Measurements from ENCODE around the gene BEST4. TPM values are rescaled to one million over a fixed set of nuclear protein-coding genes. Genes with fewer than 3 reads are reported as not detected.

Gene BEST4
- total and polyA plus RNA-seq, 4 donors: 0.40 to 4.0 (median 2.0) TPM

DNA sequence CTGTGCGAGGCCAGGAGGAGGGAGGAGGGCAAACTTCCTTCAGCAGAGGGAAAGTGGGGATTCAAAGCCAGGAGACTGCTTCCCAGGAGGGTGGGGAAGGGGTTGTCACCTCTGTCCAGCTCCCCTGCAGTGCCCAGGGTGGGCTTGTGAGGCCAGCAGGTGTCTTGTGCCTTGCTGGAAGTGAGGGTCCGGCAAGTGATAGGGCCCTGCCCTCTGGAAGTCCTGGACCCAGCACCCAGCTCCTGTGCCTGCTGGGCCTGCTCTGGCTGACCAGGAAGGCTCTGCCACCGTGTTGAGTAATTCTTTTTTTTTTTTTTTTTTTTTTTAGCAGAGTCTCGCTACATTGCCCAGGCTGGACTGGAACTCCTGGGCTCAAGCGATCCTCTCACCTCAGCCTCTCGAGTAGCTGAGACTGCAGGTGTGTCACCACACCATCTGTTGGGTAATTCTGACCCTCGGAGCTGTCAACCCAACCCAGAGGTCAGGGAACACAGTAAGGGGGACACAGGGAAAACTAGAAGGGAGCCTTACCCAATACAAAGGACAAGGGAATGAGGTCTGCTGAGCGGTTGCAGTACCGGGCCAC lies 1.0 kb downstream of the BEST4 start:
- WGBS (ENCODE audit: insufficient coverage): 75% methylated on average over 7 of the region's 9 CpGs
- Histone ChIP-seq H3K27ac (ENCODE audit: low read depth, low read length) (no peak overlapping the region), H3K9me3 (ENCODE audit: control insufficient read depth, insufficient read depth, low read length) (no peaks in the 10 kb centered on the region), H3K27me3 (ENCODE audit: control insufficient read depth, insufficient read depth, low read length) (no peaks in the 10 kb centered on the region), H3K36me3 (ENCODE audit: control insufficient read depth, insufficient read depth, low read length) (no peaks in the 10 kb centered on the region), H3K4me1 (ENCODE audit: control insufficient read depth, insufficient read depth, low read length) (peaks cover 34% of the 10 kb centered on the region), H3K4me3 (ENCODE audit: low read depth, low read length) (no peak overlapping the region)
- no peak for DNase-seq (ENCODE audit: low read depth in 4 of 6, low spot score in 6 of 6)

DNA sequence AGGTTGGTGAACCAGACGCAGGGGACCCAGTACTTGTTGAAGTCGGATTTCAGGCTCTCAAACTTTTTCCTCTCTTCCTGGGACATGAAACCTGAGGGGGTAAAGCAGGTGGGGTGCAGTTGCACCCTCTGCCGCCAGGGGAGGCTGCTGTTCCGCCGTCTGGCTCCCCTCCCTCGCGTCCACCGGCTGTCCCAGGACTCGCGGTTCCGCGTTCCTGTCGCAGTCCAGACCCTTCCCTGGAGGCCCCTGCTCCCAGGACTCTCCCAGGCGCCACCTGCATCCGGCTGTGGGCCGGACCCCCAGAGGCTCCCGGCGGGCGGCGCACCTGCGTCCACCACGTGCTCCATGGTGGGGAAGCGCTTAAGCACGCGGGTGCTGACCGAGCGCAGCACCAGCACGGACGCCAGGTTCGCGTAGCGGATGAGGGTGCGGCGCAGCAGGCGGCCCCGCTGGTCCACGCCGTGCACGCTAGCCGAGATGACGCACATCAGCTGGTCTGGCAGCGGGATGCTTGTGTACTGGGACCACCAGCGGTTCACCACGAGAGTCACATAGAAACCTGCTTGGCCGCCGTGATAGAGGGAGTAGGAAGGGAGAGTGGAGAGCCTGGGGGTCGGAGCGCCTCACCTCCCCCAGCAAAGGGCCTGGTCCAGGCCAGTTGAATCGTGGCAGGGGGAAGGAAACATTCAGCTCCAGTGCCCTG lies 1.7 kb downstream of the BEST4 start:
- Histone ChIP-seq H3K4me3 (ENCODE audit: low read depth, low read length) (peak overlapping the region; percentile 46), H3K36me3 (ENCODE audit: control insufficient read depth, insufficient read depth, low read length) (peaks cover 4% of the 10 kb centered on the region), H3K27ac (ENCODE audit: low read depth, low read length) (no peak overlapping the region), H3K27me3 (ENCODE audit: control insufficient read depth, insufficient read depth, low read length) (no peaks in the 10 kb centered on the region), H3K9me3 (ENCODE audit: control insufficient read depth, insufficient read depth, low read length) (no peaks in the 10 kb centered on the region), H3K4me1 (ENCODE audit: control insufficient read depth, insufficient read depth, low read length) (peaks cover 34% of the 10 kb centered on the region)
- WGBS (ENCODE audit: insufficient coverage): 2% methylated on average over 49 of the region's 49 CpGs
- peak in 2 of 6 donors; percentile 55 to 67 for DNase-seq (ENCODE audit: low read depth in 4 of 6, low spot score in 6 of 6)

DNA sequence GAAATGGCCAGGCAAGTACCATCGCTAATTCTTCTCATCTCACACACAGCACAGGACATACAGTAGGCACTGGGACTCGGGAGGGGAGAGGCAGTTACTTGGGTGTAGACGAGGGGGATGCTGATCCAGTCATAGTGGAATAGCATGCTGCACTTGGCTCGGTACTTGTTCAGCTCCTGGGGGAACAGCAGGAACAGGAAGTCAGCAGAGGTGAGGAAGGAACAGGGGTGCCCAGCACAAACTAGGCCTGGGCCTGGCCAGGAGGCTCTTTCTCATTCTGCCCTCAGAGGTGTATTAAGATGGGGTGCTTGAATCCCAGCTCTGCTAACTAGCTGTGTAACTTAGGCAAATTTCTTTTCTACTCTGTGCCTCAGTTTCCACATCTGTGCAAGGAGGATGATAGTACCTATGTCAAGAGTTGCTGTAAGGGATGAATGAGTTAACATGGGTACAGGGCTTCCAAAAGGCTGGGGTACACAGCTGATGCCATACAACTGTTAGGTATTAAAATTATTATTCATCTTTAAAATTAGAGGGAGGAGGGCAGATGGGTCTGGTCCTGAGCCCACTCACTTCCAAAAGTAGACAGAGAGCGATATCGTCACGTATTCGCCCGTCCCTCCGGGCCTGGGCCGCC lies 2.4 kb downstream of the BEST4 start:
- Histone ChIP-seq H3K9me3 (ENCODE audit: control insufficient read depth, insufficient read depth, low read length) (no peaks in the 10 kb centered on the region), H3K4me1 (ENCODE audit: control insufficient read depth, insufficient read depth, low read length) (peaks cover 34% of the 10 kb centered on the region), H3K36me3 (ENCODE audit: control insufficient read depth, insufficient read depth, low read length) (peaks cover 11% of the 10 kb centered on the region), H3K27me3 (ENCODE audit: control insufficient read depth, insufficient read depth, low read length) (no peaks in the 10 kb centered on the region), H3K27ac (ENCODE audit: low read depth, low read length) (no peak overlapping the region), H3K4me3 (ENCODE audit: low read depth, low read length) (peak overlapping the region; percentile 46)
- no peak for DNase-seq (ENCODE audit: low read depth in 4 of 6, low spot score in 6 of 6)
- 47% methylated on average over 6 of the region's 11 CpGs for WGBS (ENCODE audit: insufficient coverage)

DNA sequence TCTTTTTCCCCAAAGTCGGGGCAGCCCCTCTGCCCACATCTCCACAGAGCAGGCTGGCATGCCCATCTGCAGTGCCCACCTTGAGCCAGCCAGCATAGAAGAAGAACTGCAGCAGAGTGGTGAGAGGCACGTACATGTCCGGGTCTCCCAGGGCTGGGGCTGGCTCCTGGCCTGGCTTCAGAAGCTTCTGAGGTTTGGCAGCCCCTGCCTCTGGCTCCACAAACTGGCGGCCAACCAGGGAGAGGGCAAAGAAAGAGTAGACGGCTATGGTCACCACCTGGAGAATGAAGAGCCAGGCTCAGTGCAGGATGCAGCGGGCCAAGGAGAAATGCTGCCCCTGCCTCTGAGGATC lies 3.0 kb downstream of the BEST4 start:
- 54% methylated on average over 5 of the region's 6 CpGs for WGBS (ENCODE audit: insufficient coverage)
- H3K4me3 ChIP-seq (ENCODE audit: low read depth, low read length): peak overlapping the region; percentile 44

DNA sequence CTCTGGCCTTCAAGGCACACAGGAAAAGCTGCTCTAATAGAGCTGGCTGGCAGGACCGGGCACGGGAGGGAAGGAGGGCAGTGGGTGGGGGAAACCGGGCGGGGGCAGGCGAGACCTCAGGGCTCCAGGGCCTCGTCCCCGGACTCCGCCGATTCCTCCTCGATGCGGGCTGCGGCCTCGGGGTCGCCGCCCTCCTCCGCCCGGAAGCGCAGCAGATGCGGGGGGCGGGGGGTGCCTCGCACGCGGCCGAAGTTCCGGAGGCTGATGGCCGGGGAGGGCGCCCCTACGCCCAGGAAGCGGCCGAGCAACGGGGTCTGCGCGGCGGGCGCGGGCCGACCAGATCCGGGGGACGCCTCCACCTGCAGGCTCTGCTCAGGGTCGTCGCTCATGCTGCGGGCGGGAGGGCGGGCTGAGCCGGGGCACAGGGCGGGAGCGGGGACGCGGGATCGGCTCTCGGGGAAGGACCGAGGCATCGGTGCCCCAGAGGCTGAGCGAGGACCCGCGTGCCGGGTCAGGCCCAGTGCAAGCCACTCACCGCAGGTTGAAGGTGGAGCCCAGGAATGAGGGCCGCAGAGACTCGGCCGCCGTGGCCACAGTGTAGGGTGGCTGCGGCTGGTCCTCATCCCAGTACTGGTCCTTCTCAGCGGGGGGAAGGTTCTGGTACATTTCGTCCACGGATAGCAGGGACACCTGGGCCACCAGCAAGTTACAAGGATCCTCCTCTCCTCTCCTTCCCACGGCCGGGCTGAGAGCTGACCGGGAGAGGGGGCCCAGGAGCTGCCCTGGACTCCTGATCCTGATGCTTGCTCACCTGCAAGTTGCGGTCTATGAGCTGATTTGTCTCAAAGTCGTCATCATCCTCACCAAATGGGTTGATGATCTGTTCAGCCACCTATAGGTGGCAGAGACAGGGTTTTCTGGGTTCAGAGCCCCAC lies 3.6 kb downstream of the BEST4 start:
- Histone ChIP-seq H3K9me3 (ENCODE audit: control insufficient read depth, insufficient read depth, low read length) (no peaks in the 10 kb centered on the region), H3K36me3 (ENCODE audit: control insufficient read depth, insufficient read depth, low read length) (peaks cover 21% of the 10 kb centered on the region), H3K4me1 (ENCODE audit: control insufficient read depth, insufficient read depth, low read length) (peaks cover 34% of the 10 kb centered on the region), H3K27ac (ENCODE audit: low read depth, low read length) (peak overlapping the region; percentile 57), H3K27me3 (ENCODE audit: control insufficient read depth, insufficient read depth, low read length) (no peaks in the 10 kb centered on the region), H3K4me3 (ENCODE audit: low read depth, low read length) (peak overlapping the region; percentile 44)
- 3% methylated on average over 67 of the region's 71 CpGs for WGBS (ENCODE audit: insufficient coverage)
- peak in 2 of 6 donors; percentile 61 to 63 for DNase-seq (ENCODE audit: low read depth in 4 of 6, low spot score in 6 of 6)

More for the DNA sequence above, 3.0 kb downstream of the BEST4 start:
- no peaks in the 10 kb centered on the region for H3K9me3 ChIP-seq (ENCODE audit: control insufficient read depth, insufficient read depth, low read length)
- no peaks in the 10 kb centered on the region for H3K27me3 ChIP-seq (ENCODE audit: control insufficient read depth, insufficient read depth, low read length)
- peaks cover 14% of the 10 kb centered on the region for H3K36me3 ChIP-seq (ENCODE audit: control insufficient read depth, insufficient read depth, low read length)
- DNase-seq (ENCODE audit: low read depth in 4 of 6, low spot score in 6 of 6): no peak
- no peak overlapping the region for H3K27ac ChIP-seq (ENCODE audit: low read depth, low read length)
- H3K4me1 ChIP-seq (ENCODE audit: control insufficient read depth, insufficient read depth, low read length): peaks cover 34% of the 10 kb centered on the region

DNA sequence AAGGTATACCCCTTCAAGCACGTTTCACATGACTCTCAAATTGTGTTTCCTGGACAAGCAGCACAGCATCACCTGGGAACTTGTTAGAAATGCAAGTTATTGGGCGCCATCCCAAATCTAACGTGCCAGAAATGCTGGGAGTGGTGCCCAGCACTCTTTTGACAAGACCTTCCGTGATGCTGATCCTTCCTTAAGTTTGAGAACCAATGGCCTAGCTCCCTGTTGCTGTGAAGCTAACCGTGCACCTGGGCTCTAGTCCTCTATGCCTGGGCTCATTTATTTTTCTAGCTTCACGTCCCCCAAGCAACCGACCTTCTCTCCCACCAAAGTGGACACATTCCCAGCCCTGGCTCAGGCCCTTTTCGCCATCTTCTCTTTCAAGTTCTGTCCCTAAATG lies 4.3 kb downstream of the BEST4 start:
- 41% methylated on average over 7 of the region's 8 CpGs for WGBS (ENCODE audit: insufficient coverage)
- no peaks in the 10 kb centered on the region for H3K27me3 ChIP-seq (ENCODE audit: control insufficient read depth, insufficient read depth, low read length)
- H3K4me3 ChIP-seq (ENCODE audit: low read depth, low read length): peak overlapping the region; percentile 28
- peaks cover 34% of the 10 kb centered on the region for H3K4me1 ChIP-seq (ENCODE audit: control insufficient read depth, insufficient read depth, low read length)
- DNase-seq (ENCODE audit: low read depth in 4 of 6, low spot score in 6 of 6): peak in 2 of 6 donors; percentile 29 to 64
- H3K9me3 ChIP-seq (ENCODE audit: control insufficient read depth, insufficient read depth, low read length): no peaks in the 10 kb centered on the region
- H3K36me3 ChIP-seq (ENCODE audit: control insufficient read depth, insufficient read depth, low read length): peaks cover 27% of the 10 kb centered on the region
- peak overlapping the region; percentile 57 for H3K27ac ChIP-seq (ENCODE audit: low read depth, low read length)

DNA sequence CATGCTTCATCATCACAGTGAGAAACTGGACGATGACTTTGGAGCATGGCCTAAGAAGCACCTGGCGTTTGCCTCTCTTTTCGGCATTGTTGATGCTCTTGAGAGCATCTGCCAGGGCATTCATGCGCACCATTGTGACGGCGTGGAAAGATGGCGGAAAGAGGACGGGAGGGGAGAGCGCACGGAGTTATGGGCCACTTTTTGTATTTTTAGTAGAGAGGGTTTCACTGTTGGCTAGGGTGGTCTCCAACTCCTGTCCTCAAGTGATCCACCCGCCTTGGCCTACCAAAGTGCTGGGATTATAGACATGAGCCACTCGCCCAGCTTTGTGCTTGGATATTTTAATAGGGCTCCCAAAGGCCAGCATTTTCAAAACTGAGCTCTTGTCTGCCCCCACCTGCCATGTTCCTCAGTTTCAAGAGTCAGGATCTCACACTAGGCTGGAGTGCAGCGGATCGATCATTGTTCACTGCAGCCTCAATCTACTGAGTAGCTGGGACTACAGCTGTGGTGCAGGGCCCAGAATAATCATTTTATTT lies 7.3 kb downstream of the BEST4 start:
- peaks cover 43% of the 10 kb centered on the region for H3K4me1 ChIP-seq (ENCODE audit: control insufficient read depth, insufficient read depth, low read length)
- DNase-seq (ENCODE audit: low read depth in 4 of 6, low spot score in 6 of 6): no peak
- H3K27ac ChIP-seq (ENCODE audit: low read depth, low read length): no peak overlapping the region
- WGBS (ENCODE audit: insufficient coverage): 89% methylated on average over 11 of the region's 14 CpGs
- no peaks in the 10 kb centered on the region for H3K27me3 ChIP-seq (ENCODE audit: control insufficient read depth, insufficient read depth, low read length)
- H3K36me3 ChIP-seq (ENCODE audit: control insufficient read depth, insufficient read depth, low read length): peaks cover 53% of the 10 kb centered on the region
- H3K4me3 ChIP-seq (ENCODE audit: low read depth, low read length): no peak overlapping the region
- H3K9me3 ChIP-seq (ENCODE audit: control insufficient read depth, insufficient read depth, low read length): no peaks in the 10 kb centered on the region

DNA sequence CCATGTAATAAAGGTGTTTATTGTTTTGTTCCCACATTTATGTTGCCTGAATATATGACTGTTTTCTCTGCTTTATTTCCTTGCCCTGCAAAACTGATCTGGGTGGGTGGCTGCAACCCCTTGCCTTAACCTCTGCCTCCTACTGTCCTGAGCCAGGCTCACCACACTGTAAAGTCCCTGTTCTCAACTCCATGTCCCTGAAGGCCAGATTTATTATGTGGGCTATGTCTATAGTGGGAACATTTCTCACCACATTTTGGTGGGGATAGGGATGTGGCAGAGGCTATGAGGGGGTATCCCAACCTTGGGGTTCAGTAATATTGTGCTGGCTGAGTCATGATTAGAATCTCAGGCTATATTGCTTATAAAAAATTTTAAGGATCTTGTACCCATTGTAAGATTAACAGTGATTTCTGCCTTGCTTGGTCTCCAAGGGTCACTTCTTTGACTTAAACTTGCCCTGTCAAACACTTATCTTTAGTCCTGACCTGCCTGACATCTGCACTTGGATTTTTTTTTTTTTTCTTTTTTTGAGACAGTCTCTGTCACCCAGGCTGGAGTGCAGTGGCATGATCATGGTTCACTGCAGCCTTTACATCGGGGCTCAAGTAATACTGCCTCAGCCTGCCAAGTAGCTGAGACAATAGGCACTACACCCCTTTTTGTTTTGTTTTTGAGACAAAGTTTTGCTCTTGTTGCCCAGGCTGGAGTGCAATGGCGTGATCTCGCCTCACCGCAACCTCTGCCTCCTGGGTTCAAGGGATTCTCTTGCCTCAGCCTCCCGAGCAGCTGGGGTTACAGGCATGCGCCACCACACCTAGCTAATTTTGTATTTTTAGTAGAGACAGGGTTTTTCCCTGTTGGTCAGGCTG lies 9.0 kb downstream of the BEST4 start:
- Histone ChIP-seq H3K36me3 (ENCODE audit: control insufficient read depth, insufficient read depth, low read length) (peaks cover 53% of the 10 kb centered on the region), H3K9me3 (ENCODE audit: control insufficient read depth, insufficient read depth, low read length) (no peaks in the 10 kb centered on the region), H3K27me3 (ENCODE audit: control insufficient read depth, insufficient read depth, low read length) (no peaks in the 10 kb centered on the region), H3K27ac (ENCODE audit: low read depth, low read length) (no peak overlapping the region), H3K4me1 (ENCODE audit: control insufficient read depth, insufficient read depth, low read length) (peaks cover 36% of the 10 kb centered on the region), H3K4me3 (ENCODE audit: low read depth, low read length) (no peak overlapping the region)
- no peak for DNase-seq (ENCODE audit: low read depth in 4 of 6, low spot score in 6 of 6)
- WGBS (ENCODE audit: insufficient coverage): 91% methylated on average over 1 of the region's 6 CpGs
